ENCODE measurements around the gene CENPU.
A peak's percentile ranks its signal among the peaks of the same experiment; 100 is the strongest.
"Not testable (repeated sequence)": the region's sequence is repeated elsewhere in the genome, so short reads cannot be mapped to it uniquely, and the experiment has no call there.

Gene CENPU, protein sequence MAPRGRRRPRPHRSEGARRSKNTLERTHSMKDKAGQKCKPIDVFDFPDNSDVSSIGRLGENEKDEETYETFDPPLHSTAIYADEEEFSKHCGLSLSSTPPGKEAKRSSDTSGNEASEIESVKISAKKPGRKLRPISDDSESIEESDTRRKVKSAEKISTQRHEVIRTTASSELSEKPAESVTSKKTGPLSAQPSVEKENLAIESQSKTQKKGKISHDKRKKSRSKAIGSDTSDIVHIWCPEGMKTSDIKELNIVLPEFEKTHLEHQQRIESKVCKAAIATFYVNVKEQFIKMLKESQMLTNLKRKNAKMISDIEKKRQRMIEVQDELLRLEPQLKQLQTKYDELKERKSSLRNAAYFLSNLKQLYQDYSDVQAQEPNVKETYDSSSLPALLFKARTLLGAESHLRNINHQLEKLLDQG

DNA sequence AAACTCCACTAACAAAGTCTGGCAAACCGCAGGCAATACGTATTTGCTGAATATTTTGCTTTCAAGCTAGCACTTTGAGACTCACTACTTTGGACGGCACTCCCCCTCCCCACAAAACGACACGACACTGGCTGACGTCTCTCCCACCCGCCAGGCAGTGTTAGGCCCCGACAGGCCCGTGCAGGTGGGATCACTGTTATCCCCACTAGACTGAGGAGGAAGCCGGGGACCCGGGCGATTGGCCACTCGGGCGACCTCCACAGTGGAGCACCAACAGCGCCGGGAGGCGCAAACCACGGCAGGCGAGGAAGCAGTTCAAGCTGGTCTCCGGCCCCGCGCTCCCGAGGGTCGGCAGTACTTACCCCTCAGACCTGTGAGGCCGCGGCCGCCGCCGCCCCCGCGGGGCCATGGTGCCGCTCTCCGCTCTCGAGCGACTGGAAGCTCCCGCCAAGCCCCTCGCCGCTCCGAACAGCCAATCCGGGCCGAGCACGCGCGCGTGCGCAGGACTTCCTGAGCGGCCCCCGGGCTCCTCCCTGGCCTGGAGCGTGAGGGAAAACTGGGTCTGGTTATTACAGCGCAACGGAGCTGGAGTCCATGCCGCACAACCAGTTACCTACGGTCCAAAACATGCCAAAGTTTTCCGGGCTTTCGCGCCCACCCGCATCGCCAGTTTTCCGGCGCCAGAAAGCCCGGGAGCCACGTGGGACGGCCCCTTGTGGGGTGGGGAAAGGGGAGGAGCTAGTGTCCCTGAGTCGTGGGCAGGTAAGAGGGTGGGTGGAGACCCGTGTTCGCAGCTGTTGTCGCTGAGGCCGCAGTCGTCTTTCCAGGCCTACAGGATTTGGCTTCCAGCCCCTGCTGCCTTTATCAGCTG, at the start of gene CENPU:
CENPU (minus strand) TSS at position 443 of the 871 bp plus-strand sequence; CDS start at position 409, 34 bp downstream.
- Mint-ChIP-seq H3K27ac (peak within 1 kb of the TSS; percentile 90), H3K9me3 (ENCODE audit: low read depth) (no peaks in the 10 kb centered on the region), H3K27me3 (no peaks in the 10 kb centered on the region), H3K4me1 (ENCODE audit: low read depth) (peaks cover 15% of the 10 kb centered on the region), H3K36me3 (no peaks in the 10 kb centered on the region), H3K4me3 (peak within 1 kb of the TSS; percentile 94)

DNA sequence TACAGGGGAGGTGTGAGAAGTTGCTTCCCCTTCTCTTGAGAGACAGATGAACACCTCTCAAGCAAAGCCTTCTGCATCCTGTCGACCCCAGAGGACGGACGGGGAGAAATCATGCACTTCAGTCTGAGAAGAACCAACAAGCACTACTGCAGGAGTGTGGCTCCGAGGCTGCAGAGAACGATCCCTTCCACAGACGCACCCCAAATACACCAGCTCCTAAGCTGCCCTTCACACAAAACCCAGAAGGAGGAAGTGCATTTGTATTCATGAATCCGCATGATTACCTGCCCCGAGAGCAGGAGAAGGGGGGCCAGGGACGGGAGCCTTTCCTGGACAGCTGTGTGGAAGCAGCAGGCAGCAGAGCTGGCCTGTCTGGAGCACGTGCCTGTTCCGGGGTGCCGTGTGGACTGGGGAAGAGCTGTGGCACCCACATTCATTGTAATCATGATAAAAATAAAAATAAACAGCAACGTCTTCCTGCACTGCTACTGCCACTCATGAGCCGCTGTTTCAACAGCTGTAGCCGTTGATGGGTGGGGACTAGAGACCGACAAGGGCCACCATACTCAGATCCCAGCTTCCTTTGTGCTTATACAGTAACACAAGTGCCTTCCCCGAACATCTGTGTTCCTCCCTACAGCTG, 49.0 kb upstream of the CENPU start:
- Mint-ChIP-seq H3K9me3 (ENCODE audit: low read depth) (no peaks in the 10 kb centered on the region), H3K4me3 (peak overlapping the region; percentile 21), H3K27me3 (no peaks in the 10 kb centered on the region), H3K27ac (no peak overlapping the region), H3K4me1 (ENCODE audit: low read depth) (peaks cover 16% of the 10 kb centered on the region), H3K36me3 (peaks cover 19% of the 10 kb centered on the region)

DNA sequence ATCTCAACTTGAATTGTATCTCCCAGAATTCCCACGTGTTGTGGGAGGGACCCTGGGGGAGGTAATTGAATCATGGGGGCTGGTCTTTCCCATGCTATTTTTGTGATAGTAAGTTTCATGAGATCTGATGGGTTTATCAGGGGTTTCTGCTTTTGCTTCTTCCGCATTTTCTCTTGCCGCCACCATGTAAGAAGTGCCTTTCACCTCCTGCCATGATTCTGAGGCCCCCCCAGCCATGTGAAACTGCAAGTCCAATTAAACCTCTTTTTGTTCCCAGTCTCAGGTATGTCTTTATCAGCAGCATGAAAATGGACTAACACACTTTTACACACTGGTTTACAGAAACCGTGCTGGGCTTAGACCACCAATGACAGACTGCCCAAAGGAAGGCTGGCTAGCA, 45.3 kb upstream of the CENPU start:
- not testable (repeated sequence) for H3K4me3 Mint-ChIP-seq; H3K9me3 Mint-ChIP-seq (ENCODE audit: low read depth); H3K27me3 Mint-ChIP-seq; H3K27ac Mint-ChIP-seq
- Mint-ChIP-seq H3K4me1 (ENCODE audit: low read depth) (peaks cover 14% of the 10 kb centered on the region), H3K36me3 (peaks cover 18% of the 10 kb centered on the region)

DNA sequence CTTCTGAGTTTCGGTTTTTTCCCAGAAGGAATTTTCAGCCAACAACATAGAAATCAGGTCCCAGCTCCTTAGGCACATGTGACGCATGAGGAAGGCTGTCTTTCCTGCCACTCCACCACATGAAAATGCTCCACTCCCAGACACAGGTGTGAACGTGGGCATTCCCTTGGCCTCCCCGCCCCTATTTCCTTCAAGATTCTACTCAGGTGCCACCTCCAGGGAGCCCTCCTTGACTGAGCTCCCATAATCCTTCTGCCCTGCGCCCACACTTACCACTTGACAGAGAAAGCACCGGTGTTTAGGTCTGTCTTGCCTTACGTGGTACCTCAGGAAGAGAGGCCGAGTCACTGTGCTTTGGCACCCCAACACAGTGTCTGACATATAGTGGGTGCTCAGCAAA, 44.4 kb upstream of the CENPU start:
- peaks cover 11% of the 10 kb centered on the region for H3K4me1 Mint-ChIP-seq (ENCODE audit: low read depth)
- H3K9me3 Mint-ChIP-seq (ENCODE audit: low read depth) = no peaks in the 10 kb centered on the region
- no peak overlapping the region for H3K4me3 Mint-ChIP-seq
- no peaks in the 10 kb centered on the region for H3K27me3 Mint-ChIP-seq
- H3K27ac Mint-ChIP-seq = peak overlapping the region; percentile 34
- H3K36me3 Mint-ChIP-seq = peaks cover 20% of the 10 kb centered on the region

DNA sequence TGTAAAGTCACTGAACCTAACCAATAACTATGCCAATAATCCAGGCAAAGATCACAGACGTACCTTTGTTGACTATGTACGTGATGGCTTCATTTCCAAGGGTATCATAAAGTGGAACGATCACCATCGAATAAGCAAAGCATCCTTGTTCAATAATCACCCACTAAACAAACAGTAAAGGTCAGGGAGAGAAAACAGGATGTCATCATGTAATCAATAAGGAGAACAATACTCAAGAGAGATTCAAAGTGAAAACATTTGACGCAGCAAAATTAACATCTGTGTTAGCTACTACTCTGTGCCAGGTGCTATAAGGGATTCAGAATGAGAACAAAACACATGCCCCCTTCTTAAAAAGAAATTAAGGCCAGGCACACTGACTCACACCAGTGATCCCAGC, 42.9 kb upstream of the CENPU start:
- Mint-ChIP-seq H3K4me1 (ENCODE audit: low read depth) (no peaks in the 10 kb centered on the region), H3K4me3 (no peak overlapping the region), H3K9me3 (ENCODE audit: low read depth) (no peaks in the 10 kb centered on the region), H3K36me3 (peaks cover 16% of the 10 kb centered on the region), H3K27me3 (no peaks in the 10 kb centered on the region), H3K27ac (no peak overlapping the region)

DNA sequence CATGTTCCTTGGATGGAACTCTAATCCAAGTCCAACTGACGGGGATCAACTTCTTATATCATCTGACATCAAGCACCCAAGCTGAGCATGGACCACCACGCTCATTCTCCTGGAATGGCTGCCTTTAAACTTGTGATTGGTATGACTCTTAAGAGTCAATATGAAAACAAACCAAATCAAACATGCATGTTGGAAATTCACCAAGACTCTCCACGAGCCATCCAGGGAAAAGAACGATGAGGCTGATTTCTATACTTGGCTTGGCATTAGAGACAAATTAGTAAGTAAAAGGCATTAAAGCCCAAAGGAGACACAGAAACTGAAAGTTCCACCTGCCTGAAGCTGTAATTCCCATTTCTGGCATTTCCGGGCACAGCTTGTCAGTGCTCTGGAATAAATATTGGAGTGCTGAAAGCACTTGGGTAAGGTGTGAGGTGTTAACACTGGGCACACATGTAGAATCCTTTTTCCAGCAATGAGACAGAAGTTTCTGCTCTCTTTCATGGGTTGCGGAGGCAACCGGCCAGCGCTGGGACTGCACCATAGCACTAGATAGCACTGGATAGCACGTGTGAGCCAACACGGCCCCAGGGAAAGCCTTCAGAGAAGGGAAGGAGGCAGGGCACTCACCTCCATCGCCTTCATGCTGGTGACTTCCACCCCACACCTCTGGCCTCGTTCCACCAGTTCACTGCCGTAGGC, 42.1 kb upstream of the CENPU start:
- Mint-ChIP-seq H3K36me3 (peaks cover 18% of the 10 kb centered on the region), H3K9me3 (ENCODE audit: low read depth) (no peaks in the 10 kb centered on the region), H3K27me3 (no peaks in the 10 kb centered on the region), H3K27ac (no peak overlapping the region), H3K4me1 (ENCODE audit: low read depth) (no peaks in the 10 kb centered on the region), H3K4me3 (no peak overlapping the region)

DNA sequence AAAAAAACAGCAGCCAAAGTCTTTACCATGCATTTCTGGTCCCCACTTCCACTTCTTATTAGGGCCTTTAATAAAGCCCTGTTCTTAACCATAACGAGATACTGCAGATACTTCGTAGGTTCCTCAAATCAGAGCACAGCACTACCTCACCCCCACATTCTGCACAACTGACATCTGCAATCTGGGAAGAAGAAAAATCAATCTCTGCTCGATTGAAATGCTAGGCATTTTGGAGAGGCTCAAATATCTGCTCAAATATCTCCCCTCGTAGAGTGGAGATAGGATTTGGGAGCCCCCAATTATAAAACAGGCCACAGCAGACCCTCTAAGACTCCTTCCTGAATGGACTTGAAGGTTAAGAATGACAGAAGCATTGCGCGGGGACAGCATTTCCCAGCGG, 40.3 kb upstream of the CENPU start:
- no peaks in the 10 kb centered on the region for H3K4me1 Mint-ChIP-seq (ENCODE audit: low read depth)
- H3K4me3 Mint-ChIP-seq = no peak overlapping the region
- no peaks in the 10 kb centered on the region for H3K9me3 Mint-ChIP-seq (ENCODE audit: low read depth)
- no peaks in the 10 kb centered on the region for H3K27me3 Mint-ChIP-seq
- H3K27ac Mint-ChIP-seq = no peak overlapping the region
- H3K36me3 Mint-ChIP-seq = peaks cover 20% of the 10 kb centered on the region

DNA sequence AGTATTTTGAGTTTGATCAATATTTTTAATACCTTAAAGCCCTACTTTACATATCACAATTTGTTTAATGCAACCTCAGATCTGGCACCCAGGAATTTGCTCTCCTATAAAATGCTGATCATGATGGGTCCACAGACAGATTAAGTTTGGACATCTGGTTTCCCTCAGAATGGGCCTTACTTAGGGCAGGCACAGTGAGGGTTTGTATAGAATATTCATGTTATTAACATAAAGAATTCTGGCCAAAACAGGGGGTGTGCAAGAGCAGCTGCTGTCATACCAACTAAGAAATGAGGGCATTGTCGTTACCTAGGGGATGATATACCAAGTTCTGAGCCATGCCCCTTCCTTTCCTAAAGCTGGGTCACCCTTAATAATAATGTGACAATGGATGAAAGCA, 37.5 kb upstream of the CENPU start:
- Mint-ChIP-seq H3K4me3 (no peak overlapping the region), H3K27ac (no peak overlapping the region), H3K4me1 (ENCODE audit: low read depth) (no peaks in the 10 kb centered on the region), H3K36me3 (peaks cover 22% of the 10 kb centered on the region), H3K27me3 (no peaks in the 10 kb centered on the region), H3K9me3 (ENCODE audit: low read depth) (no peaks in the 10 kb centered on the region)

DNA sequence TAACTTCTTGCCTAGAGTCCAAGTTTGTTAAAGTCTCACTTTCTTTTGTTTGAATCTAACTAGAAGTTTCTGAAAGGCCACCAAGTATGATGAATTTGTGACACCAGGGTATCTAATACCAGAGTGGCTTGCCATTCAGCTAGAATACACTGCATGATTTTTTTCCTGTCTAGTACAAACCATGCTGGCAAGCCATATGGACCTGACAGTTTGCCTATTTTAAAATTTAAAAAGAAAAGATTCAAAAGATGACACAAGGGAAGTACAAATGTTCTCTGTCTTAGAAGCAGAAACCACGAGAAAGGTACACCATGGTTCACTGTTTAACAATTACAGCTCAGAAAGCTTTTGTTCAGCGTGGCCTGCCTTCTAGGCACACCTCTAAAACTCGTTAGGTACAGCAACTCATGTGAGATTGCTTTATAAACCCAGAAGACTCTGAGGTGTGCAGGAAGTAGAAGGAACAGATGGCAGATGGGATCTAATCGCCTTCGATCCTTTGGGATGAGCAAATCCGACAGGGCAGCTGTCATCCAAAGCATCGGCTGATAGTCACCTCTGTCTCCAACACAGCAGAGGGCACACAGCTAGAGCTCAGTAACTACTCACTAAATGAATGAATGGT, 35.4 kb upstream of the CENPU start:
- Mint-ChIP-seq H3K27ac (no peak overlapping the region), H3K36me3 (peaks cover 24% of the 10 kb centered on the region), H3K4me3 (no peak overlapping the region), H3K9me3 (ENCODE audit: low read depth) (no peaks in the 10 kb centered on the region), H3K4me1 (ENCODE audit: low read depth) (no peaks in the 10 kb centered on the region), H3K27me3 (no peaks in the 10 kb centered on the region)

DNA sequence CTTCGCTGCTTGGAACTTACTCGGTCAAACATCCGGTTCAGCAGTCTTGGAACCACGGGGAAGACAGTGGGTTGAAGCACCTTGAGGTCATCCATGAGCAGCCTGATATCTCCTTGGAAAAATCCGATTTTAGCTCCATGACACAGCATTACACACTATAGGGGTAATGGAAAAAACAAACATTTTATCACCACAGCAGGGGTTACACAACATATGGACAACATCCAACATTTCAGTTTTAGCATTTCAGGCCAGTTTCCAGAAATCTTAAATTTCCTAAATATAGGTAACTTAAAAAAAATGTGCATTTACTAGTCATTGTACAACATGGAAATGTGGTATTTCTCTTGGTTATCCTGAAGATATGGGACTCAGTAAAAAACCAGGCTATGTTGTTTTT, 34.4 kb upstream of the CENPU start:
- Mint-ChIP-seq H3K4me1 (ENCODE audit: low read depth) (peaks cover 3% of the 10 kb centered on the region), H3K9me3 (ENCODE audit: low read depth) (no peaks in the 10 kb centered on the region), H3K27ac (no peak overlapping the region), H3K4me3 (no peak overlapping the region), H3K27me3 (no peaks in the 10 kb centered on the region), H3K36me3 (peaks cover 19% of the 10 kb centered on the region)

DNA sequence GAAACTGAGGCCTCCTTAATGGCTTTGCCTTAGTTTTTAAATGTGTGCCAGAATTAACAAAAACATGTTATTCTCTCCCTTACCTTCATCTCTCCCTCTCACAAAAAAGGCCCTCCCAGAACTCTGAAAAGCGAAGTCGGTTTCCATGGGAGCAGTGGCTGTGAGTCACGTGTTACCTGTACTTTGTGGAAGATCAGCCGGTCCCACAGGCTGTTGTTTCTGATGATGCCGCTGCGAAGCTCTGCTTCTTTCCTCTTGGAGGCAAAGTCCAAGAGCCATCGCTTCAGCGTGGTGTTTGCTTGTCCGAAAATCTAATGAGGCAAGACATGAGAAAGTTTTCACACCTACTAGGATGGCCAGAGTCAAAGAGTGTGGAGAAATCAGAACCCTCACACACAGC, 32.5 kb upstream of the CENPU start:
- Mint-ChIP-seq H3K4me1 (ENCODE audit: low read depth) (peaks cover 20% of the 10 kb centered on the region), H3K36me3 (peaks cover 19% of the 10 kb centered on the region), H3K9me3 (ENCODE audit: low read depth) (no peaks in the 10 kb centered on the region), H3K27me3 (no peaks in the 10 kb centered on the region), H3K4me3 (no peak overlapping the region), H3K27ac (no peak overlapping the region)

DNA sequence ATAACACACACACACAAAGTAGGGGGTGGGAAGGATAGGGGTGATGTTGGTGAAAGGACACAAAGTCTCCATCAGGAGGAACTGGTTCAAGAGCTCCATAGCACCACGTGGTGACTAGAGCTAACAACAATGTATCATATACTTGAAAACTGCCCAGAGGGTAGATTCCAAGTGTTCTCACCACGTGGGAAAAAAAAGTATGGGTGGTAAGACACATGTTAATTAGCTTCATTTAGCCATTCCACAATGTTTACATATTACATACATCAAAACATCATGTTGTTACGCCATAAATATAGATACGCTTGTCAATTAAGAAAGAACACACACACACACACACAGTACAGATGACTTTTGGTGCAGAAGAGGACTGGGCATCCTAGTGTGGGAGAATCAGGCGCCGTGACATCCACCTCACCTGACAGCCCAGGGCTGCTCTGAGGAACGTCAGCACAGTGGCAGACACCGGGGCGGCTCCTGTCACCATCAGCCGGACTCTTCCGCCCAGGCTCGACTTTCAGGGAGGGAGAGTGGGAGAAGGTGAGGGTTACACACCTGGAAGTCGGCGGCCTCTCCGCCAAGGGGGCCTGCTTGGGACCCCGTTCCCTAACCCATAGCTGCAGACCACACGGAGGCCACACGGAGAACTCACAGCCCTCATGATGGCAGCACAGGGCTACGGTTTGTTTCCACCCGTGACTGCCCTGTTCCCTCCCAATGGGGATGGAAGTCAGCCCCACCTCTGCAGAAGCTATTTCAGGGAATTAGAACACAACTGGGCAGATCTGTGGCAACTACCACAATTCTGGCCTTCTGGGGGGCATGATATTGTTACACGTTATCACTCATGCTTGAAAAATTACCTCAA, 31.8 kb upstream of the CENPU start:
- no peaks in the 10 kb centered on the region for H3K9me3 Mint-ChIP-seq (ENCODE audit: low read depth)

DNA sequence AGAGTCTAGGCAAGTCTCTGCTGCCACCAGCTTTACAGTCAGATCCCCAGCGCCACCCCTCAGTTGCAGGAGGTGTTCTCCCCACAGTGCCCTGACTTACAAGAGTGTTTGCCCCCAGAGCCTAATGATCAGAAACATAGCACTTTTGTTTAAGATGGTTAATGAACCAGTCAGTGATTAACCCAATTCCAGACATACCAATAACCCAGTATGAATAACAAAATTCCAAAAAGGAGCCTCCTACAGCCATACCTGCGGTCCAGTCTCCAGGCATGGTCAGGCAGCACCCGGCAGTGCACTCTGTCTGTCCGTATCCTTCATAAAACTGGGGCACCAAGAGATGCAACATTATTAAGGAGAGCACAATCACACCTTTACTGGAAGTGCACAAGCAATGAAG, 30.7 kb upstream of the CENPU start:
- H3K27me3 Mint-ChIP-seq = no peaks in the 10 kb centered on the region
- H3K4me3 Mint-ChIP-seq = no peak overlapping the region
- peak overlapping the region; percentile 36 for H3K27ac Mint-ChIP-seq
- H3K4me1 Mint-ChIP-seq (ENCODE audit: low read depth) = peaks cover 21% of the 10 kb centered on the region
- no peaks in the 10 kb centered on the region for H3K9me3 Mint-ChIP-seq (ENCODE audit: low read depth)
- peaks cover 21% of the 10 kb centered on the region for H3K36me3 Mint-ChIP-seq

More for the DNA sequence above, 31.8 kb upstream of the CENPU start:
- peaks cover 17% of the 10 kb centered on the region for H3K36me3 Mint-ChIP-seq
- peaks cover 21% of the 10 kb centered on the region for H3K4me1 Mint-ChIP-seq (ENCODE audit: low read depth)
- H3K27ac Mint-ChIP-seq = no peak overlapping the region
- no peak overlapping the region for H3K4me3 Mint-ChIP-seq
- H3K27me3 Mint-ChIP-seq = no peaks in the 10 kb centered on the region
